A673 (cell line): ENCODE data around the gene KCNJ8. TPM values are rescaled to one million over a fixed set of nuclear protein-coding genes. Genes with fewer than 3 reads are reported as not detected.

ENCODE experiments used
- BruUV-seq: library from RNA; stranded (reverse); fragments of 400-500 nt; replicated peaks from 2 replicates; lab custom pipeline; 2021; lab: Mats Ljungman, UMichigan
- CTCF ChIA-PET: fragments of 300-600 bp; sonication (Branson Sonifier 250); formaldehyde crosslinking; loops from one replicate; lab custom pipeline; 2022; ENCODE audit warnings: antibody characterized with exemption; lab: Charles Lee
- POLR2A ChIA-PET: fragments of 300-600 bp; sonication (Branson Sonifier 250); formaldehyde crosslinking; loops from one replicate; lab custom pipeline; 2022; ENCODE audit warnings: antibody characterized with exemption; ENCODE audit not compliant: low non-redundant PET; lab: Charles Lee
- DNase-seq: peaks from one replicate; pipeline ENCODE4 v3.0.0-alpha.2; 2015; ENCODE audit warnings: low spot score
- H3K27ac ChIP-seq: fragments of 200-600 bp; sonication (generic); 2 replicates; pipeline ENCODE4 v1.5.1; 2016; ENCODE audit warnings: mixed run types, low read depth, mild to moderate bottlenecking, mixed read lengths, antibody characterized with exemption, low read length; ENCODE audit not compliant: poor library complexity, severe bottlenecking
- H3K27me3 ChIP-seq: fragments of 200-600 bp; sonication (generic); replicated peaks from 2 replicates; pipeline ENCODE4 v1.6.1; 2017; ENCODE audit warnings: mixed run types, low read depth, mild to moderate bottlenecking, mixed read lengths, antibody characterized with exemption, low read length; ENCODE audit not compliant: insufficient read depth, poor library complexity
- H3K36me3 ChIP-seq: fragments of 200-600 bp; sonication (generic); 2 replicates; pipeline ENCODE4 v1.6.1; 2016; ENCODE audit warnings: mixed run types, mild to moderate bottlenecking, mixed read lengths, antibody characterized with exemption, low read length; ENCODE audit not compliant: insufficient read depth, poor library complexity, severe bottlenecking
- H3K4me1 ChIP-seq: fragments of 200-600 bp; sonication (generic); 2 replicates; pipeline ENCODE4 v1.6.1; 2017; ENCODE audit warnings: mixed run types, mild to moderate bottlenecking, mixed read lengths, antibody characterized with exemption, low read length; ENCODE audit not compliant: insufficient read depth, poor library complexity, severe bottlenecking
- H3K4me3 ChIP-seq: fragments of 200-600 bp; sonication (generic); 2 replicates; pipeline ENCODE4 v1.5.1; 2016; ENCODE audit warnings: low read depth, mixed run types, mild to moderate bottlenecking, mixed read lengths, low read length; ENCODE audit not compliant: poor library complexity, severe bottlenecking
- H3K9me3 ChIP-seq: fragments of 200-600 bp; sonication (generic); 2 replicates; pipeline ENCODE4 v1.6.1; 2016; ENCODE audit warnings: mixed run types, low read depth, mild to moderate bottlenecking, mixed read lengths, antibody characterized with exemption, low read length; ENCODE audit not compliant: poor library complexity, severe bottlenecking
- EZH2 ChIP-seq: fragments of 200-600 bp; sonication (generic); IDR thresholded peaks from 2 replicates; pipeline ENCODE4 v1.6.1; 2017; ENCODE audit warnings: borderline replicate concordance, low read depth, mild to moderate bottlenecking, mixed read lengths, antibody characterized with exemption, low read length; ENCODE audit not compliant: poor library complexity, severe bottlenecking
- intact Hi-C: fragments of 100-400 bp; cut with micrococcal nuclease; formaldehyde crosslinking; loops from one replicate; pipeline ENCODE4 v1.10.0; 2022; ENCODE audit not compliant: unreplicated experiment
- total RNA-seq: library from RNA; stranded (reverse); gene quantifications from 2 replicates; pipeline ENCODE4 v1.2.3, GENCODE V29; 2021
- TF ChIP-seq, protein P1 (sequence below): fragments of 300-800, 200-600 bp; sonication (generic); conservative IDR thresholded peaks from 2 replicates; pipeline ENCODE4 v1.5.1; 2017; ENCODE audit warnings: low read depth, mild to moderate bottlenecking, antibody characterized with exemption, low read length, moderate library complexity, mixed read lengths

The KCNJ8 gene
- total RNA-seq, 1 experiment from 2014 or later: not detected

GRCh38 chr12:21776175-21776574 is 1.7 kb upstream of the KCNJ8 start:
- H3K27ac ChIP-seq: no peak overlapping the region
- H3K4me1 ChIP-seq: no peaks in the 10 kb centered on the region
- intact Hi-C loops: no loop called here
- TF ChIP-seq, protein P1, sequence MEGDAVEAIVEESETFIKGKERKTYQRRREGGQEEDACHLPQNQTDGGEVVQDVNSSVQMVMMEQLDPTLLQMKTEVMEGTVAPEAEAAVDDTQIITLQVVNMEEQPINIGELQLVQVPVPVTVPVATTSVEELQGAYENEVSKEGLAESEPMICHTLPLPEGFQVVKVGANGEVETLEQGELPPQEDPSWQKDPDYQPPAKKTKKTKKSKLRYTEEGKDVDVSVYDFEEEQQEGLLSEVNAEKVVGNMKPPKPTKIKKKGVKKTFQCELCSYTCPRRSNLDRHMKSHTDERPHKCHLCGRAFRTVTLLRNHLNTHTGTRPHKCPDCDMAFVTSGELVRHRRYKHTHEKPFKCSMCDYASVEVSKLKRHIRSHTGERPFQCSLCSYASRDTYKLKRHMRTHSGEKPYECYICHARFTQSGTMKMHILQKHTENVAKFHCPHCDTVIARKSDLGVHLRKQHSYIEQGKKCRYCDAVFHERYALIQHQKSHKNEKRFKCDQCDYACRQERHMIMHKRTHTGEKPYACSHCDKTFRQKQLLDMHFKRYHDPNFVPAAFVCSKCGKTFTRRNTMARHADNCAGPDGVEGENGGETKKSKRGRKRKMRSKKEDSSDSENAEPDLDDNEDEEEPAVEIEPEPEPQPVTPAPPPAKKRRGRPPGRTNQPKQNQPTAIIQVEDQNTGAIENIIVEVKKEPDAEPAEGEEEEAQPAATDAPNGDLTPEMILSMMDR: no peak
- TF ChIP-seq EZH2: no peak
- no peaks in the 10 kb centered on the region for H3K9me3 ChIP-seq
- CTCF ChIA-PET: no interaction called here
- POLR2A ChIA-PET: no interaction called here
- no peaks in the 10 kb centered on the region for H3K36me3 ChIP-seq
- H3K4me3 ChIP-seq: no peak overlapping the region
- H3K27me3 ChIP-seq: peaks cover 60% of the 10 kb centered on the region
- no TSS peak for BruUV-seq
- no peak for DNase-seq

DNA sequence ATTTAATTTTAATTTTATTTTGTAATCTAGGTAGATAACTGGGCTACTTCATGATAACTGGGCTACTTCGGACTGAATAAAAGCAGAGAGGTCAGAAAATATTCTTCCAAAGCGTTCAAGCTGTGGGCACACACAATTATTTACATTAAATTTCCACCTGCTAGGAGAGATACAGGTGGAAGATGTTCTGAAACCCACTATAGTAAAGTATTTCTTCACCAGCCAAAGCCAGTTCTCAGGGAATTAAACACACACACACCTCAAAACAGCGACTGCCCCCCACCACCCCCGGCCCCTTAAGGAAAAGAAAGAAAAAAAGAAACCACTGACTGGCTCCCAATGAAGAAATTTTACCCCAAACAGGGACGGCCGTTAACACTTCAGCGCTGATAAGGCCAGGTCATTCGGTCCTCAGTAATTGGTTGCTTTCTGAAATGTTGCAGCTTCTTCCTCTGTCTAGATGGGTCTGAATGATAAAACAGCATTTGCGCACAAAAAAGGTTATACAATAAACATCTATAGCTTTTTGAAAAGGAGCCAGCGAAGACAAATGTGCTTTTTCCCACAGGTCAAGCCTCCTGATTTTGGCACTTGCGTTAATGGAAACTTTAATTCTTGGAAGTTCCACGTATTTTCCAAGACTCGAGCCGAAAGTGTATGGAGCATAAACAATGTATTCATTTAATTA is 771 bp upstream of the KCNJ8 start:
- Histone ChIP-seq H3K27me3 (peaks cover 60% of the 10 kb centered on the region), H3K9me3 (no peaks in the 10 kb centered on the region), H3K27ac (no peak overlapping the region), H3K4me1 (no peaks in the 10 kb centered on the region), H3K36me3 (no peaks in the 10 kb centered on the region), H3K4me3 (no peak overlapping the region)
- DNase-seq: no peak
- BruUV-seq: no TSS peak
- POLR2A ChIA-PET: no interaction called here
- CTCF ChIA-PET: interaction anchor here (0.6 kb wide), 1 partner anchor 77 kb away, joined by 4 read pairs; no protein-coding TSS in a partner anchor
- TF ChIP-seq, protein P1: no peak
- no peak for TF ChIP-seq EZH2
- intact Hi-C loops: no loop called here

DNA sequence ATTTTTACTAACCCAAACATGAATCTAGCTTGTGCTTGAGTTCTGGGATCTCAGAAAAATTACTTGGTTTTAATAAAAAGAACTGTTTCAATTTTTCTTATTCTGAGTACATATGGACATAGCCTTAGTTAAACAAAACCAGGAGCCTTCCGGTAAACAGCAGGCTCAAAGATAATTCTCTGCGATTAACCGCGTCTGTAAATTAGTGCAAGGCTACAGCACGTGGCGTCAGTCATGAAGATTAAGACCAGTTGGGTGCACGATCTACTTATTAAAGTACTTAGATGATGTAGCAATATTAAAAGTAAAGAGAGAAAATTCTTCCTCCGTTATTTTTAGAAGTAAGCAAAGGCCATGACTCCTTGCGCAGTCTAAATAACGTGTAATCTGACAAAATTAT is 700 bp downstream of the KCNJ8 start:
- H3K4me3 ChIP-seq: no peak overlapping the region
- peaks cover 68% of the 10 kb centered on the region for H3K27me3 ChIP-seq
- no peaks in the 10 kb centered on the region for H3K4me1 ChIP-seq
- CTCF ChIA-PET: no interaction called here
- H3K36me3 ChIP-seq: no peaks in the 10 kb centered on the region
- TF ChIP-seq EZH2: no peak
- TF ChIP-seq, protein P1: no peak
- no TSS peak for BruUV-seq
- intact Hi-C loops: no loop called here
- POLR2A ChIA-PET: no interaction called here
- no peaks in the 10 kb centered on the region for H3K9me3 ChIP-seq
- H3K27ac ChIP-seq: no peak overlapping the region
- no peak for DNase-seq
